CD4-positive, alpha-beta T cell treated with Interleukin-15 for 4 hours (primary cell): ENCODE measurements around the gene KRTAP10-9.
"Not testable (repeated sequence)": the region's sequence is repeated elsewhere in the genome, so short reads cannot be mapped to it uniquely, and the experiment has no call there.

Experiments used
- DNase-seq: peaks from one replicate; pipeline ENCODE4 v3.0.0-alpha.2; 2020; ENCODE audit warnings: low spot score

Gene KRTAP10-9

DNA sequence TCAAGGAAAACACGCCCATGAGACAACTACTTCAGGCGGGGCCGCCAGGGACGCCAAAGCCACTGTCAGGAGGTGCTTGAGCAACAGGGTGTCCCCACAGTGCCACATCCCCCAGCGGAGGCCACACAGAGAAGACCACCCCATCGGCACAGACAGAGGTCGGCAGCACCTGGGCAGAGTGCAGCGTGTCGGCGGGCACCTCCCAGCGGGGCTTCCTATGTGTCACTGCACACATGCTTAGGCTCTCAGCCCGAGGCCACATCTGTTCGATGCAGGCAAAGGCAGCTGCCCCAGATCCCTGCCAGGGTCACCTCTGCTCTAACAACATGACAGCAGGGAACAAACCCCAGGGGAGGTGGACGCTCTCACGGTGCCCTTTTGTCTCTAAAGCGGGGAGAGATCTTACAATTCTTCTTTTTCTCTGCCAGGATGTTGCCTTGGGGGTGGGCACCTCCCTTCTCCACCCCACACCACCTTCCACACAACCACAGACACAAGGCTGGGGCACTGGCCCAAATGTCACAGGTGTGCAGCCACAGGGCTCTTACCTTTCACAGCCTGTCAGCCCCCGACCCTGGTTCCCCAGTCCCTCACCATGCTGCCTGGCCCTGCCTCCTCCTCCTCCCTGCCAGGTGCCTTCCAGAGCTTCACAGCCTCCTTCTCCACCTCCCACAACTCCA lies 10.8 kb upstream of the KRTAP10-9 start:
- no peak for DNase-seq

- no peak for DNase-seq
Observed at GRCh38 chr21:44616591-44616926, 10.3 kb upstream of the KRTAP10-9 start.

- DNase-seq: no peak
Observed at GRCh38 chr21:44617071-44617501, 9.8 kb upstream of the KRTAP10-9 start.

GRCh38 chr21:44618504-44618903 lies 8.4 kb upstream of the KRTAP10-9 start:
- peak; percentile 0 for DNase-seq

DNA sequence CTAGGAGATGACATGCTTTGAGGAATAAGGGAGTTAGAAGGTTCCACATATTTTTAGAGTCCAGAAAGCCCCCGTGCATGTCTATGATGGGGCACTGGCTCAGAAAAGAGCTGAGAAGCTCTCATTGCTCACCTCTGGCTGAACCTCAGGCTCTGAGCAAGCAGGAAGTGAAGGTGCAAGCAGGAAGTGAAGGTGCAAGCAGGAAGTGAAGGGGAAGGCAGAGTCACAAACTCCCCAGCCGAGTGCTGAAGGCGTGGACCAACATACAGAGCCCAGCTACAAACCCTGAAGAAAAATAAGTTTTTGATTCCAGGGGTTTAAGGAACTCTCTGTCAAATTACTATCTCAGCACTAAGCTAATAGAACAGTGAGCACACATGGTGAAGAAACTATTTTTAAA lies 8.0 kb upstream of the KRTAP10-9 start:
- DNase-seq: peak; percentile 72

GRCh38 chr21:44619886-44620285 lies 7.0 kb upstream of the KRTAP10-9 start:
- DNase-seq: no peak

- DNase-seq: no peak
Observed at GRCh38 chr21:44623575-44623974, 3.3 kb upstream of the KRTAP10-9 start.

GRCh38 chr21:44625756-44626155 lies 1.1 kb upstream of the KRTAP10-9 start:
- DNase-seq: no peak

DNA sequence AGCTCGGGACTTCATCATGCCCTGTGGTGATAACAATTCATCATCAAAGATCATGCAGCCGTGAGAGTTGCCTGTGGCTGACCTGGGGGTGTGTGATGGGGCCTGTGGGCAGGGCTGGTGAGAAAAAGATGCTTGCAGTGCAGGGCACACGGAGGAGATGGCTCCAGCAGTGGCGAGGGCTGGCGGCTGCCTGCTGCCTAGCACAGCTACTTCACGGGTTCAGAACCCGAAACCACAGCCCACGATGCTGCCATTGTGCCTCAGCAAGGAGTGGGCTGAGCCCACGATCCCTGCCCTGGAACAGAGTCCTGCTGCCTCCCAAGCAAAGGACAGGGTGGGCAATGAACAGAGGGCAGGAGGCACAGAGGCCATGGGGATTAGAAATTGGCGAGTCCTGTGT lies 631 bp upstream of the KRTAP10-9 start:
- DNase-seq: peak; percentile 29

- DNase-seq: not testable (repeated sequence)
Observed at GRCh38 chr21:44627181-44627822, 409 bp downstream of the KRTAP10-9 start.

DNA sequence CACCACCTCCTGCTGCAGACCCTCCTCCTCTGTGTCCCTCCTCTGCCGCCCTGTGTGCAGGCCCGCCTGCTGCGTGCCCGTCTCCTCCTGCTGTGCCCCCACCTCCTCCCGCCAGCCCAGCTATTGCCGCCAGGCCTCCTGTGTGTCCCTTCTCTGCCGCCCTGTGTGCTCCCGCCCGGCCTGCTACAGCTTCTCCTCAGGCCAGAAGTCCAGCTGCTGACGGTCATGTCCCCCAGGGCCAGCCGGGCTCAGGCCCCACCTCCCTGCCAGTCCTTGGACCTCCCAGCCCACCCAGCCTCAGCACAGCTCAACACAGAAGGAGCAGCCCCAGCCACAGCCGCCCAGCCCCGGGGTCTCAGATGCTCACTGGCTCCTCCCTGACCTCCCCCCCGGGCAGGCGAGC lies 939 bp downstream of the KRTAP10-9 start:
- DNase-seq: not testable (repeated sequence)

DNA sequence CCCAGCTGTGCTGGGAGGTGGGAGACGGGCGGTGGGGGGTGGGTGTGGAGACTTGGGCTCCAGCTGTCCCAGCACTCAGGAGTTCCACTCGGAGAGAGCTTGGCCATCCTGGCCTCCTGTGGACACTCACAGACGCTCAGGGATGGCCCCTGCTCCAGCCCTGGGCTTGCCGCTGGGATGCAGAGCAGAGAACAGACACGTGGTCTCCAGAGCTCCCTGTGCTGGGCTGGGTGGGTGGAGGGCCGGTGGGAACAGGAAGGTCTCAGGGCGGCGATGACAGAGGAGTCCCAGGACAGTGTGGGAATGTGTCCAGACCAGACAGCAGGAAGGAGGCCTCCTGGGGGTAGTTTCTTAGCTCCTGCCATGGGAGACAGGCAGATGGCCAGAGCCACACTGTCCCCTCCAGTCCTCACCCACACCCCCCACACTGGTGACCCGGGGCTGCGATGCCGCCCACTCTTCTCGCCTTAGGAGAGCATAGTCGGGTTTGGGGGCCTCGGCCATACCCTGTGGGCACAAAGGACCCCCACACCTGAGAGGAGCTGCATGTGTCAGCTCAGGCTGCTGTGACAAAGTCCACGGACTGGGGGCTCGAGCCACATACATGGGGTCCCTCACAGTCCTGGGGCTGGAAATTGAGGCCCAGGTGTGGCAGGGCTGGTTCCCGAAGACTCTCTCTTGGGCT lies 2.0 kb downstream of the KRTAP10-9 start:
- DNase-seq: no peak

DNA sequence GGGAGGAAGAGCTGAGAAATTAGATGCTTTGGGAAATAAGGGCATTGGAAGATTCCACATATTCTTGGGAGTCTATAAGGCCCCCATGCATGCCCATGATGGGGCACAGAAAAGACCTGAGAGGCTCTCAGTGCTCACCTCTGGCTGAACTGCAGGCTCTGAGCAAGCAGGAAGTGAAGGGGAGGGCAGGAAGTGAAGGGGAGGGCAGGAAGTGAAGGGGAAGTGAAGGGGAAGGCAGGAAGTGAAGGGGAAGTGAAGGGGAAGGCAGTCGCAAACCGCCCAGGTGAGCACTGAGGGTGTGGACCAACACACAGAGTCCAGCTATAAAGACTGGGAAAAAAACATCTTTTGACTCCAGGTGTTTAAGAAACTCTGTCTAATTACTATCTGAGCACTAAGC lies 3.5 kb downstream of the KRTAP10-9 start:
- peak; percentile 9 for DNase-seq

GRCh38 chr21:44632067-44632466 lies 5.2 kb downstream of the KRTAP10-9 start:
- no peak for DNase-seq

- DNase-seq: no peak
Observed at GRCh38 chr21:44636209-44637017, 9.5 kb downstream of the KRTAP10-9 start.

DNA sequence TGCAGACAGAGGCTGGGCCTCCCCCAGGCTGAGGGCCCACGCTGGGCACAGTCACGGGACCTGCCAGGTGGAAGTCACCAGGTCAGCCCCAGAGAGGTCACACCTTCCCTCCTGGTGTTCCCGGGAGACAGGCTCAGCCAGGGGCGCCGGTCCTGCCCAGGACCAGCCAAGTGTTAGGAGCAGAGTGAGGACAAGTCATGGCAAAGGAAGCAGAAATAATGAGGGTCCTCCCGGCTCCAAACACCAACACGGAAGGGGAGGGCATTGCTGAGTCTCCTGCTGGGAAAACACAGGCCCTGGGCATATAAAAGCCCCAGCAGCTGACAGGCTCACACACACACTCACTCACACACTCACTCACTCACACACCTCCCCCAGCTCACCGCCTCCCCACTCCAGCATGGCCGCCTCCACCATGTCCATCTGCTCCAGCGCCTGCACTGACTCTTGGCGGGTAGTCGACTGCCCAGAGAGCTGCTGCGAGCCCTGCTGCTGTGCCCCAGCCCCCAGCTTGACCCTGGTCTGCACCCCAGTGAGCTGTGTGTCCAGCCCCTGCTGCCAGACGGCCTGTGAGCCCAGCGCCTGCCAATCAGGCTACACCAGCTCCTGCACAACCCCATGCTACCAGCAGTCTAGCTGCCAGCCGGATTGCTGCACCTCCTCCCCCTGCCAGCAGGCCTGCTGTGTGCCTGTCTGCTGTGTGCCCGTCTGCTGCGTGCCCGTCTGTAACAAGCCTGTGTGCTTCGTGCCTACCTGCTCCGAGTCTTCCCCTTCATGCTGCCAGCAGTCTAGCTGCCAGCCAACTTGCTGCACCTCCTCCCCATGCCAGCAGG lies 10.3 kb downstream of the KRTAP10-9 start, which contains the start of gene KRTAP10-10:
Gene KRTAP10-10, plus strand, starts transcription at position 339 of the 833 bp plus-strand sequence. Its CDS starts 62 bp downstream, at position 401.
- no peak for DNase-seq

DNA sequence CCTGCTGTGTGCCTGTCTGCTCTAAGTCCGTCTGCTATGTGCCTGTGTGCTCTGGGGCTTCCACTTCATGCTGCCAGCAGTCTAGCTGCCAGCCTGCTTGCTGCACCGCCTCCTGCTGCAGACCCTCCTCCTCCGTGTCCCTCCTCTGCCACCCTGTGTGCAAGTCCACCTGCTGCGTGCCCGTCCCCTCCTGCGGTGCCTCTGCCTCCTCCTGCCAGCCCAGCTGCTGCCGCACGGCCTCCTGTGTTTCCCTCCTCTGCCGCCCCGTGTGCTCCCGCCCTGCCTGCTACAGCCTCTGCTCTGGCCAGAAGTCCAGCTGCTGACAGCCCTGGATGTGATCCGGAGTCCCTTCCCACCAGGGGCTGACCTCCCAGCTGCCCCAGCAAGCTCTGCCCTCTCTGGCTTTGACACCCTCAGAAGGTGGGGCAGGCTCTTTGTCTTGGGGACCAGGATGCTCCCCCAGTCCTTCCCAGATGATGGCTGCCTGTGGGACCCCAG lies 11.0 kb downstream of the KRTAP10-9 start:
- not testable (repeated sequence) for DNase-seq

GRCh38 chr21:44638506-44639330 lies 11.8 kb downstream of the KRTAP10-9 start:
- not testable (repeated sequence) for DNase-seq

DNA sequence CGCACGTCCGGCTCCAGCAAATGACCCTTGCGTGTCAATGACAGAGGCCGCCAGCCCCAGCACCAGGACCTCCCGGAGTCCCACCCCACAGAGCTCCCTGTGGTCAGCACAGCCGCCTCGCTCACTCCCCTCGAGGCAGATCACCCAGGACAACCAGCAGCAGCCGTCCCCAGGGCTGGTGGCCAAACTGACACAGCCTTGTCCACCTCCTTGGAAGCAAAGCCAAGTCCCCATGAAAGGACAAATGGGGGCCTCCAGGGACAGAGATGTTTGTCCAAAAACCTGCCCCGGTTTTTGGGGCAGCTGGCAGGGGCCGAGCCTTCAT lies 12.4 kb downstream of the KRTAP10-9 start:
- no peak for DNase-seq

- DNase-seq: no peak
Observed at GRCh38 chr21:44640761-44641160, 13.9 kb downstream of the KRTAP10-9 start.
